Calu3 (cell line): ENCODE data around the gene CAMSAP3. TPM values are rescaled to one million over a fixed set of nuclear protein-coding genes. Genes with fewer than 3 reads are reported as not detected.

Source experiments
- BruUV-seq: library from RNA; stranded (reverse); fragments of 400-500 nt; replicated peaks from 2 replicates; lab custom pipeline; 2021; lab: Mats Ljungman, UMichigan
- CTCF ChIA-PET: fragments of 300-600 bp; sonication (Branson Sonifier 250); formaldehyde crosslinking; loops from one replicate; lab custom pipeline; 2022; ENCODE audit warnings: antibody characterized with exemption; lab: Charles Lee
- DNase-seq: peaks from one replicate; pipeline ENCODE4 v3.0.0; 2022
- H3K27ac Mint-ChIP-seq: one replicate; pipeline ENCODE4 v1.8.0; 2022; ENCODE audit warnings: mixed read lengths; ENCODE audit not compliant: unreplicated experiment
- H3K27me3 Mint-ChIP-seq: one replicate; pipeline ENCODE4 v1.8.0; 2022; ENCODE audit warnings: mixed read lengths; ENCODE audit not compliant: unreplicated experiment
- H3K36me3 Mint-ChIP-seq: one replicate; pipeline ENCODE4 v1.8.0; 2022; ENCODE audit warnings: mild to moderate bottlenecking, moderate library complexity, mixed read lengths; ENCODE audit not compliant: insufficient read depth, unreplicated experiment
- H3K4me1 Mint-ChIP-seq: one replicate; pipeline ENCODE4 v1.8.0; 2022; ENCODE audit warnings: mild to moderate bottlenecking, low read depth, mixed read lengths; ENCODE audit not compliant: unreplicated experiment
- H3K4me3 Mint-ChIP-seq: one replicate; pipeline ENCODE4 v1.8.0; 2022; ENCODE audit warnings: mild to moderate bottlenecking, low read depth, moderate library complexity, mixed read lengths; ENCODE audit not compliant: unreplicated experiment
- H3K9me3 Mint-ChIP-seq: one replicate; pipeline ENCODE4 v1.8.0; 2022; ENCODE audit warnings: low read depth, mixed read lengths; ENCODE audit not compliant: unreplicated experiment
- intact Hi-C: fragments of 100-400 bp; cut with micrococcal nuclease; formaldehyde crosslinking; loops from one replicate; pipeline ENCODE4 v1.10.0; 2022; ENCODE audit not compliant: unreplicated experiment
- total RNA-seq: library from RNA; stranded (reverse); gene quantifications from 2 replicates; pipeline ENCODE4 v1.2.3, GENCODE V29; 2022
- TF ChIP-seq, protein P1 (sequence below): fragments of 200-600 bp; IDR thresholded peaks from one replicate; pipeline ENCODE4 v1.8.0; 2022; ENCODE audit warnings: antibody characterized with exemption; ENCODE audit not compliant: unreplicated experiment

The CAMSAP3 gene
- total RNA-seq, 1 experiment from 2014 or later = 26.0 TPM

GRCh38 chr19:7617735-7618134, 22.1 kb downstream of the CAMSAP3 start:
- BruUV-seq = no TSS peak
- Mint-ChIP-seq H3K27me3 (no peaks in the 10 kb centered on the region), H3K27ac (peak overlapping the region; percentile 90), H3K36me3 (peaks cover 48% of the 10 kb centered on the region), H3K9me3 (no peaks in the 10 kb centered on the region), H3K4me3 (no peak overlapping the region), H3K4me1 (peaks cover 13% of the 10 kb centered on the region)
- DNase-seq = no peak
- TF ChIP-seq, protein P1, sequence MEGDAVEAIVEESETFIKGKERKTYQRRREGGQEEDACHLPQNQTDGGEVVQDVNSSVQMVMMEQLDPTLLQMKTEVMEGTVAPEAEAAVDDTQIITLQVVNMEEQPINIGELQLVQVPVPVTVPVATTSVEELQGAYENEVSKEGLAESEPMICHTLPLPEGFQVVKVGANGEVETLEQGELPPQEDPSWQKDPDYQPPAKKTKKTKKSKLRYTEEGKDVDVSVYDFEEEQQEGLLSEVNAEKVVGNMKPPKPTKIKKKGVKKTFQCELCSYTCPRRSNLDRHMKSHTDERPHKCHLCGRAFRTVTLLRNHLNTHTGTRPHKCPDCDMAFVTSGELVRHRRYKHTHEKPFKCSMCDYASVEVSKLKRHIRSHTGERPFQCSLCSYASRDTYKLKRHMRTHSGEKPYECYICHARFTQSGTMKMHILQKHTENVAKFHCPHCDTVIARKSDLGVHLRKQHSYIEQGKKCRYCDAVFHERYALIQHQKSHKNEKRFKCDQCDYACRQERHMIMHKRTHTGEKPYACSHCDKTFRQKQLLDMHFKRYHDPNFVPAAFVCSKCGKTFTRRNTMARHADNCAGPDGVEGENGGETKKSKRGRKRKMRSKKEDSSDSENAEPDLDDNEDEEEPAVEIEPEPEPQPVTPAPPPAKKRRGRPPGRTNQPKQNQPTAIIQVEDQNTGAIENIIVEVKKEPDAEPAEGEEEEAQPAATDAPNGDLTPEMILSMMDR = no peak
- CTCF ChIA-PET = interaction anchor here (2.1 kb wide), 1 partner anchor 49 kb away, joined by 8 read pairs; no protein-coding TSS in a partner anchor
- intact Hi-C loops = no loop called here

DNA sequence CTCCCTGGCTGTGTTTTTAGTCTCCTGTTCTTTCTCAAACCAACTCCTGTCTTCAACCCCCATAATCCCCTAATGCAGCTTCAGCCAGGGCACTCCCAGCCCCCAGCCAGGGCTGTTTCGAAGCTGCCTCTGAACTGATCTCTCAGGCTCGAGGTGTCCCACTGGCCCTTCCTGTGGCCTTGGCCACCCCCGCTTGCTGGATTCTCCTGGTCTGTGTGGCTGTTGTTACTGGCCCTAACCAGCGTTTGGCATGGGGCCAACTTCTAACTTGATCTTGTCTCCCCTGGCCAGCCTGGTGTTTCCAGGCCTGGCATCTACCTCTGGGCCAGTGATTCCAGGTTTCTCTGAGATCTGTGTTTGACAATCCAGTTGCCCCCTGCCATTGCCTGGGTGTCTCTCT, 22.7 kb downstream of the CAMSAP3 start:
- no peaks in the 10 kb centered on the region for H3K9me3 Mint-ChIP-seq
- peaks cover 13% of the 10 kb centered on the region for H3K4me1 Mint-ChIP-seq
- peak; percentile 34 for DNase-seq
- TF ChIP-seq, protein P1 = no peak
- BruUV-seq = no TSS peak
- H3K27ac Mint-ChIP-seq = peak overlapping the region; percentile 90
- peaks cover 48% of the 10 kb centered on the region for H3K36me3 Mint-ChIP-seq
- intact Hi-C loops = no loop called here
- H3K27me3 Mint-ChIP-seq = no peaks in the 10 kb centered on the region
- peak overlapping the region; percentile 43 for H3K4me3 Mint-ChIP-seq
- CTCF ChIA-PET = interaction anchor here (2.1 kb wide), 1 partner anchor 50 kb away, joined by 8 read pairs; no protein-coding TSS in a partner anchor

DNA sequence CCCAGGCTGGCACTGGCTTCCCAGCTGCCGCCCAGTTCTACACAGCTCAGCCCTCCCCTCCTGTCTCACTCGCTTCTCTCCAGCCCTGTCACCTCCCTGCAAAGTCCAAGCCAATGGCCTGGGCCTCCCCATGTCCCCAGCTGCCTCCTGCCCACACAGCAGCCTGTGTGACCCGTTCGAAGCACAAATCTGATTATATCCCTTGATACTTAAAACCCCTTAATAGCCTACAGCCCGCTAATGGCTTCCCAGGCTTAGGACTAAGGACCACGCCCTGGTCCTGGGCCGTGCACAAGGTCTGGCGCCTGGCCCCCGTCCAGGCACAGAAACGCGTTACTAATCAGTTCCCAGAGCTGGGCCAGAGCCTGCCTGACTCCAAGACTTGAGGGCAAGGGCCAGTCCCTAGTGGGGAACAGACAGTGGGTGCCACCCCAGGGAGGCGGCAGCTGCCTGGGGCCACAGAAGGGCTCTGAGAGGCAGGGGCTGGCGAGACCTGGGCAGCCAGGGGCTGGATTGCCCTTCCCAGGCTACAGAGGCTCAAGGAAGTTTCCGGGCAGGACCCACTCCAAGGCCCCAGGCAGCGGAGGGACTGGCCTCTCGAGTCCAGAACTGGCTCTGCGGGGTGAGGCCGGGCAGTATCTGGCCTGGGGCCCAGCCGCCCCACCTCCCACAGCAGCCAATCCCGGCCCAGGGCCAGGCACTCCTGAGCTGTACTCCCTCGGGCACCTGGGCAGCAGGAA, 23.3 kb downstream of the CAMSAP3 start:
- no TSS peak for BruUV-seq
- peak; percentile 83 for DNase-seq
- TF ChIP-seq, protein P1 = no peak
- Mint-ChIP-seq H3K9me3 (no peaks in the 10 kb centered on the region), H3K4me1 (peaks cover 13% of the 10 kb centered on the region), H3K4me3 (peak overlapping the region; percentile 43), H3K27ac (peak overlapping the region; percentile 90), H3K27me3 (no peaks in the 10 kb centered on the region), H3K36me3 (peaks cover 49% of the 10 kb centered on the region)
- intact Hi-C loops = no loop called here
- CTCF ChIA-PET = interaction anchor here (0.6 to 2.1 kb wide), 3 partner anchors 11 to 62 kb away, joined by 3 to 8 read pairs (median 3); partner anchors contain the start of genes PET100 and TRAPPC5

DNA sequence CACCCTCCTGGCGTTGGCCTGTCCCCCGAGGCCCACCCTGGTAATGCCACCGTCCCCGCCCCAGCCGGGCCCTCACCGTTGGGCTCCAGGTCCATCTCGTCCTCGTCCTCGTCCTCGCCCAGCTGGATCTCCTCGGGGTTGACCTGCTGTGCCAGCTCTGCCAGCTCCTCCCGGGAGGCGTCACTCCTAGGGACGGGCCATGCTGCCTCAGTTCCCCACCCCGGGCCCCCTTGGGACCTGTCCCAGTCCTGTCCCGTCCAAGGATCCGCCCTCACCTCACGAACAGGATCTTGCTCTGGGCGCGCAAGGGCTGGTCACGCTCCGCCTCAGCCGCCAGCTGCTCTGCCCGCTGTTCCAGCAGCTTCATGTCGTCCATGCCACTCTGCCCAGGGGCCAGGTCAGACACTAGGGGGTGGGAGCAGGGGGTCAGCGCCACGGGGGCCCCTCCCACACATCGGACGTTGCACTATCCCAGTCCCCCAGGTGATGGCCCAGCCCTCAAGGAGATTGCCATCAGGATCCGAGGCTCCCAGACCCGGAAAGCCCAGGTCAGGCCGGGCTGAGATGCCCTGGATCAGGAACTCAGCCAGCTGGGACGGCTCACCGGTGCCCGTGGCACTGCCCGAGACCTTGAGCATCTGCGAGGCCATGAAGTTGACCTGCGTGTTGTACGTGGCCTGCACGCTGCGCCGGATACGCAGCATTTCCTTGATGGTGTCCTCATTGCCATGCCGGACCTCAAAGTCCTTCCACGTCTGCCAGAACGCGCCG, 24.2 kb downstream of the CAMSAP3 start:
- H3K4me3 Mint-ChIP-seq = no peak overlapping the region
- peaks cover 50% of the 10 kb centered on the region for H3K36me3 Mint-ChIP-seq
- CTCF ChIA-PET = interaction anchor here (0.6 to 2.1 kb wide), 3 partner anchors 10 to 61 kb away, joined by 3 to 8 read pairs (median 3); partner anchors contain the start of genes PET100 and TRAPPC5
- no peaks in the 10 kb centered on the region for H3K9me3 Mint-ChIP-seq
- H3K4me1 Mint-ChIP-seq = peaks cover 13% of the 10 kb centered on the region
- no peak for DNase-seq
- no peak overlapping the region for H3K27ac Mint-ChIP-seq
- TF ChIP-seq, protein P1 = no peak
- intact Hi-C loops = no loop called here
- BruUV-seq = TSS peak; percentile 36
- H3K27me3 Mint-ChIP-seq = no peaks in the 10 kb centered on the region
